Left kidney (tissue), 2 donors: ENCODE results near the gene PAOX. TPM values are rescaled to one million over a fixed set of nuclear protein-coding genes. Genes with fewer than 3 reads are reported as not detected.

Experiments
- DNase-seq: peaks from one replicate; pipeline ENCODE4 v3.0.0-alpha.2; 2013
- polyA plus RNA-seq: library from polyadenylated mRNA; unstranded; fragments of 120-200 nt; gene quantifications from one replicate; pipeline ENCODE4 v1.2.1, GENCODE V29; 2013; ENCODE audit not compliant: insufficient read length

Gene PAOX
- polyA plus RNA-seq, 1 donor: 6.3 TPM

- DNase-seq: no peak
Measured at GRCh38 chr10:133438711-133439273, 59.7 kb downstream of the PAOX start.

- DNase-seq: no peak
Measured at GRCh38 chr10:133439517-133440461, 60.7 kb downstream of the PAOX start.

GRCh38 chr10:133440633-133441285 is 61.7 kb downstream of the PAOX start:
- no peak for DNase-seq

Other genes with a start within 250 kb of the PAOX start
- gene KNDC1, start 219.0 kb upstream of the PAOX start, polyA plus RNA-seq: 8.3 TPM
- gene UTF1, start 149.0 kb upstream of the PAOX start, polyA plus RNA-seq: not detected
- gene VENTX, start 141.4 kb upstream of the PAOX start, polyA plus RNA-seq: 0.18 TPM
- gene ADAM8, start 102.4 kb upstream of the PAOX start, polyA plus RNA-seq: 2.4 TPM
- 63.9 TPM for gene TUBGCP2, start 70.4 kb upstream of the PAOX start, polyA plus RNA-seq
- gene ZNF511, start 70.3 kb upstream of the PAOX start, polyA plus RNA-seq: 30.7 TPM
- 0.12 TPM for gene CALY, start 42.4 kb upstream of the PAOX start, polyA plus RNA-seq
- 3.1 TPM for gene PRAP1, start 31.9 kb upstream of the PAOX start, polyA plus RNA-seq
- 18.1 TPM for gene FUOM, start 21.2 kb upstream of the PAOX start, polyA plus RNA-seq
- gene ECHS1, start 5.9 kb upstream of the PAOX start, polyA plus RNA-seq: 128 TPM
- 75.2 TPM for gene MTG1, start 14.9 kb downstream of the PAOX start, polyA plus RNA-seq
- gene SPRN, start 45.4 kb downstream of the PAOX start, polyA plus RNA-seq: 4.5 TPM
- 3.8 TPM for gene SCART1, start 74.7 kb downstream of the PAOX start, polyA plus RNA-seq
- 2.8 TPM for gene CYP2E1, start 148.1 kb downstream of the PAOX start, polyA plus RNA-seq
- gene SYCE1, start 186.3 kb downstream of the PAOX start, polyA plus RNA-seq: 0.42 TPM
- gene FRG2B, start 247.5 kb downstream of the PAOX start, polyA plus RNA-seq: not detected